Stimulated activated CD8-positive, alpha-beta memory T cell treated with anti-CD3 and anti-CD28 coated beads, Interleukin-4, amount 100 ng/mL, for 48 hours (primary cell): ENCODE measurements around the gene RAD9A.
"Not testable (repeated sequence)": the region's sequence is repeated elsewhere in the genome, so short reads cannot be mapped to it uniquely, and the experiment has no call there.

Source experiments
- DNase-seq: peaks from one replicate; pipeline ENCODE4 v3.0.0-alpha.2; 2020

RAD9A gene

DNA sequence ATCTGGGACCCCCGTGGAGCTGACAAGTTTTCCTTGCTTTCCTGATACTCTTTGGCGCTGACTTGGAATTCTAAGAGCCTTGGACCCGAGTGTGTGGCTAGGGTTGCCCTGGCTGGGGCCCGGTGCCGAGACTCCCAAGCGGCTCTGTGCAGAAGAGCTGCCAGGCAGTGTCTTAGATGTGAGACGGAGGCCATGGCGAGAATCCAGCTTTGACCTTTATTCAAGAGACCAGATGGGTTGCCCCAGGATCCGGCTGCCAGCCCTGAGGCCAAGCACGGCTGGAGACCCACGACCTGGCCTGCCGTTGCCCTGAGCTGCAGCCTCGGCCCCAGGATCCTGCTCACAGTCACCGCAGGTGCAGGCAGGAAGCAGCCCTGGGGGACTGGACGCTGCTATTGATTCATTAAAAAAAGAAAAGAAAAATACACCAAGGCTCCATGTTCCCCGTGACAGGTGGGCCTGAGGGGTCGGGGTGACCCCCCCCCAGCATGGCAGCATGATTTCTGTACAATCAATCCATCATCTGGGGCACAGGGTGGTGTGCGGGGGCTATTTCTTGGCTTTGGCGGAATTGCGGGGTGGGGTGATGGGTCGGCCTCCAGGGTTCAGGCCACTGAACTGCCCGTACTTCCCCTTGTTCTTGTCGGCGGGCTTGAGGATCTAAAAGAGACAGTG is 6.3 kb downstream of the RAD9A start:
- no peak for DNase-seq

DNA sequence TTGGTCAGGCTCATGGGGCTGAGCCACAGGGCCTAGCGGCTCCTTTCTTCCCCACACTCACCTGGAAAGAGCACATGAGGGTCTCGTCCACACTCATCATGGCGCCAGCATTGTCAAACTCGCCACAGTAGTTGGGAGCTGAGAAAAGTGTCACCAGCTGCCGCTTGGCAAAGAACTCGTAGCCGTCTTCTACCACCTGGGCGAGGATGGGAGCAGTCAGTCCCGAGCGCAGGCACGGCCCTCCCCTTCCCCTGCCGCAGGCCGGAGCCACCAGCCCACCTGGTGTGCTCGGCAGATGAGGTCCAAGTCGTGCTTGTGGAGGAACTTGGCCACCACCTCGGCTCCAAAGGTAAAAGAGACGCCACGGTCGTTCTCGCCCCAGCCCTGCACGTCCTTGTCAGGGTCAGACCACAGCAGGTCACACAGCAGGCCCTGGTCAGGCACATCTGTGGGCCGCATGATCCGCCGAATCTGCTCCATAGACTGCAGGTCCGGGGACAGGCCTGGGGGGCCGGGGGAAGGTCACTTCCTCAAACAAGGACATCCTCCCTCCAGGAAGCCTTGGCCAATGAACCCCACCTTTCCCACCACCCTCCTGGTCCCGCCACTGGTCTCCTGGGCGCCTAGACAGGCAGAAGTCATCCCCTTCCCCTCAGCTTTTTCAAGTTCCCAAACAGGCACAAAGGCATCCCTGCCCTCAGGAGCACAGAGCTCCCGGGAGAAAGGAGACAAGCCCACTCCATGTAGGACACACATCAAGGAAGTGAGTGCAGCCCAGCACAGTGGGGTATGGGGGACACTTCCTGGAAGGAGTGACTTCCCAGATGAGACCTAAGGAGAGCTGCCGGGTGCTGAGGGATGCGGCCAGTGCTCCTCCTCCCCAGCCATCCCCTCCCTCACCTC is 7.1 kb downstream of the RAD9A start:
- DNase-seq = no peak

- no peak for DNase-seq
Measured at GRCh38 chr11:67400251-67400941, 8.6 kb downstream of the RAD9A start.

DNA sequence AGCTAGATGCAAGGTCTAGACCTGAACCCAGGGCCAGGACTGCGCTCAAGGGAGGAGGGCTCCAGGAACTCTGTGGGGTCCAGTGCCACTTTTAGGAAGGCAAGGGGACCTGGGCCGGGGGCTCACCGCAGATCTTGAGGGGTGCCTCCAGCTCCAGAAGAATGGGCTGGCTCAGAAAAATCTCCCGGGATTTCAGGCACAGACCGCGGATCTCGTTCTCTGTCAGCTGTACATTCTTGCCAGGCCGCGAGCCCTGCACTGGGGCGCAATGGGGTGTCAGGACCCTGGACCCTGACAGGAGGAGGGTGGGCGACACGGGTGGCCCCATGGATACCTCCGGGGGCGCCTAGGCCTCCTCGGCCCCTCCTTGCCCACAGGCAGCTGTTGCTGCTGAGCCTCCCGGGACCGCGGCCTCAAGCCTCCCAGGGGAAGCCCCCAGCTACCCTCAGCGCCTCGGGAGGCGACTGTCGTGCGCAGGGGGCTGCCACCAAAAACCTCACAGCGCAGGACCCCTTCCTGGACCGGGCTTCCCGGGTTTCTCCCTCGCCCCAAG is 9.2 kb downstream of the RAD9A start:
- DNase-seq = no peak

GRCh38 chr11:67401495-67402191 is 9.9 kb downstream of the RAD9A start, which contains the start of gene PPP1CA:
Gene PPP1CA, minus strand, starts transcription at chr11:67401858. Its CDS starts 76 bp downstream, at chr11:67401782.
- peak; percentile 92 for DNase-seq

DNA sequence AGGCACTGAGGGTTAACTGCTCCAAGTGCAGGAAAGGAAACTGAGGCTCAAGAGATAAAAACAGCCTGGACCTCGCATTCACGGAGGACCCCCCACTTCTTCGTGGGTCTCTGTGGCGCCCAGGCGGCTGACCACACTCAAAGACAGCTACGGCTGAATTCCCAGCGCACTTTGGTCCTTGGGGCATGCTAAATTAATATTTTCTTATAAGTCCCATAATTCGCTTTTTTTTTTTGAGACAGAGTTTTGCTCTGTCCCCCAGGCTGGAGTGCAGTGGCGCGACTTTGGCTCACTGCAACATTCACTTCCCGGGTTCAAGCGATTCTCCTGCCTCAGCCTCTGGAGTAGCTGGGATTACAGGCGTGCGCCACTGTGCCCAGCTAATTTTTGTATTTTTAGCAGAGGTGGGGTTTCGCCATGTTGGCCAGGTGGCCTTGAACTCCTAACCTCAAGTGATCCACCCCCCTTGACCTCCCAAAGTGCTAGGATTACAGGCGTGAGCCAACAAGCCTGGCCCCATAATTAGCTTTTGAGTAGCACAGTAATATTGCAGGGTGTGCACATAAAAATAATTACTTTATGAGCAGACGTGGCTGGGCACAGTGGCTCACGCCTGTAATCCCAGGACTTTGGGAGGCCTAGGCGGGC is 10.5 kb downstream of the RAD9A start:
- not testable (repeated sequence) for DNase-seq

DNA sequence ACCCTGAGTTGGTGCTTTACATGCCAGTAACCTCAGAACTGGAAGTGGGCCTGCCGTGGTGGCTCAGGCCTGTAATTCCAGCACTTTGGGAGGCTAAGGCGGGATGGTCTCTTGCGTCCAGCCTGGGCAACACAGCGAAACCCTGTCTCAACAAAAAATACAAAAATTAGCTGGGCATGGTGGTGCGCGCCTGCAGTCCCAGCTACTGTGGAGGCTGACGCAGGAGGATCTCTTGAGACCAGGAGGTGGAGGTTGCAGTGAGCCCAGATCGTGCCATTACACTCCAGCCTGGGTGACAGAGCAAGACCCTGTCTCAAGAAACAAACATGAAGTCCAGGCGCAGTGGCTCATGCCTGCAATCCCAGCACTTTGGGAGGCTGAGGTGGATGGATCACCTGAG is 11.3 kb downstream of the RAD9A start:
- not testable (repeated sequence) for DNase-seq

DNA sequence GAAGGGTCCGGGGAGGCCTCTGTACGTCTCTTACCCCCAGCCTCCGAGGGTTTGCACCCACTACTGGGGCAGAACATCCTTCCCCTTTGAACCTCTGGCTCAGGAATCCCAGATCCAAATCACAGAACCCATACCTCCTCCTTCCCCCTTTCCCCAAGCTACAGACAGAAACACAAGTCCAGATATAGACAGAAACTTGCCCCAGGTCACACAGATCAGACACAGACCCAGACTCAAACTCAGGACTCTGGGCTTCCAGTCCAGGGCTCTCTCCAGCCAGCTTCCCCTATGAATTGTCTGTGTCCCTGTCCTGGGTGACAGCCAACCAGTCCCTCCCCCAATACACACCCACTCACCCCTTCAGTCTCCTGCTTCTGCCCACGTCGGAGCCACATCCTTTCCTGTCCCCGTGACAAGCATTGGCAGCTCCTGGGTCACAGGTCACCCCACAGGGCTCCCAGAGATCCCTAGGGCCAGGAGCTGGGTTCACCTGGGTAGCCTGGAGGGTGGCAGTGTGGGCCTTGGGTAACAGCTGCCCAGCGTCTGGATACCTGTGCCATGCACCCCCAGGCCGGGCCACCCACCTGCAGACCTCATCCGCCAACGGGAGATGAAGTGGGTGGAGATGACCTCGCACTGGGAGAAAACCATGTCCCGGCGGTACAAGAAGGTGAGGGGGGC is 12.9 kb downstream of the RAD9A start:
- peak; percentile 71 for DNase-seq

- no peak for DNase-seq
Measured at GRCh38 chr11:67405196-67405567, 13.4 kb downstream of the RAD9A start.

DNA sequence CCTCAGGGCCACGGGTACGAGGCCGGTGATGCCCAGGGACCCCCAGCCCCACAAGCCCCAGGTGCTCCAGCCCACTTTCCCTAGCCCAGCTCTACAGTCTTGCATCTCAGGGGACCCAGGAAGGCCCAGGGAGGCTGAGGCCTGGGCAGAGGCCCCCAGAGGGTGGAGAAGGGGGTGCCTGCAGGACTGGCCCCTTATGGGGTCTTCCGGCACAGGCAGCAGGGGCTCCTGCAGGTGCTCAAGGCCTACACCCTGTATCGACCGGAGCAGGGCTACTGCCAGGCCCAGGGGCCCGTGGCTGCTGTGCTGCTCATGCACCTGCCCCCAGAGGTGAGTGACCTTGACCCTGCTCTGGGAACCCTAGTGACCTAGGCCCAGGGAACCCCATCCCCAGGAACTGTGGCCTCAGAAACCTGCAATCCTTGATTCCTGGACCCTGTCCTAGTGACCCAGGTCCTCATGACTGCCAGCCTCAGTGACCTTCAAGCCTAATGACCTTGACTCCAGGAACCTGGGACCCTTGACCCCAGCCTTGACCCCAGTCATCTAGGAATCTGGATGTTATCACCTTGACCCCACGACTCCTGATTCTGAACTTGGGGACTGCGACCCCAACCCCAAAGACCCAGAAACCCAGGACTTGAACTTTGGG is 14.0 kb downstream of the RAD9A start:
- DNase-seq = no peak

- no peak for DNase-seq
Measured at GRCh38 chr11:67406420-67406968, 14.7 kb downstream of the RAD9A start.

DNA sequence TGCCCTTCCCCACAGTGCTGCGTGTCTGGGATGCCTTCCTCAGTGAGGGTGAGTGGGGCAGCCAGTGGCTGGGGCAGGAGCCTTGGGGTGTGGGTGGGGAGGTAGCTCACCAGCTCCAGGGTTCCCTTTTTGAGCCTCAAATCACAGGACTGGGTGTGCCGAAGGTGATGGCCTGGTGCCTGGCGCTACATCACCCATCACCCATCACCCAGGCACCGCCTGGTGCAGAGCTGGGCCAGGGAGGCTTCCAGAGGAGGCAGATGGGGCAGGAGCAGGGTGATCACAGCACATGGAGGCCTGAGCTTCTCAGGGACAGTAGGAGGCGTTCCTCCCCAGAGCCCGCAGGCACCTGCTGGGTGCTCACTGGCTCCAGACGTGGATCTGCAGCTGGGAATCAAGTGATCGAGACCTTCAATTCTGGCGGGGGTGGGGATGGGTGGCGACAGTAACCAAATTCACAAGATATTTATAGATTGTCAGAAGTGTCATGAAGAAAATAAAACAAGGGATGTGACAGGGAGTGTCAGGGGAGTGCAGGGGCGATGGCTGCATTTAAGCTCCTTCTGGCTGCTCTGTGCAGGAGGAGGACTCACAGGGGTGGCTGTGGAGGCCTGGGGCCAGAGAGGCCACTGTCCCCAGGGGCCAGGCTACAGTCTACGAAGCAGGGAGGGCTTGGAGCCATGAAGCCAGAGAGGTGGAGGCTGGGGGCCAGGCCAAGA is 15.3 kb downstream of the RAD9A start:
- no peak for DNase-seq

DNA sequence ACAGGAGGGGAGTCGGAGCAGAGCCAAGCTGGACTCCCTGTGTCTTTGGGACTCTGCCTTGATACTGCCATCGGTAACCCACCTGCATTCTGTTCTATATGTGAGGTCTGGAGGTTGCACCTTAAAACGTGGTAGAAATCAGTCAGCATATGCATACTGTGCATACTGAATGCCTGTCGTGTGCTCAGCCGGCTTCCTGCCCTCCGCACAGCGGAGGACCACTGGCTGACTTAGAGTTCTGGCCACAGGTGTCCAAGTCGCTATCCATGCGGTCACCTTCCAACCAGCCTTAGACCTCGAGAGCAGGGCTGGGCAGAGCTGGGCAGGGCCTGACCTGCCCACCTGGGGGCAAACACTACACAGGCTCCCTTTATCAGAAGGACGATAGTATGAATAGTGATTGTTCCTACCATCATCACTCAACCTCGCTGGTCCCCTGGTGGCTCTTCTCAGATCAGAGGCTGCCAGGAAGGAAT is 15.9 kb downstream of the RAD9A start:
- DNase-seq = no peak

DNA sequence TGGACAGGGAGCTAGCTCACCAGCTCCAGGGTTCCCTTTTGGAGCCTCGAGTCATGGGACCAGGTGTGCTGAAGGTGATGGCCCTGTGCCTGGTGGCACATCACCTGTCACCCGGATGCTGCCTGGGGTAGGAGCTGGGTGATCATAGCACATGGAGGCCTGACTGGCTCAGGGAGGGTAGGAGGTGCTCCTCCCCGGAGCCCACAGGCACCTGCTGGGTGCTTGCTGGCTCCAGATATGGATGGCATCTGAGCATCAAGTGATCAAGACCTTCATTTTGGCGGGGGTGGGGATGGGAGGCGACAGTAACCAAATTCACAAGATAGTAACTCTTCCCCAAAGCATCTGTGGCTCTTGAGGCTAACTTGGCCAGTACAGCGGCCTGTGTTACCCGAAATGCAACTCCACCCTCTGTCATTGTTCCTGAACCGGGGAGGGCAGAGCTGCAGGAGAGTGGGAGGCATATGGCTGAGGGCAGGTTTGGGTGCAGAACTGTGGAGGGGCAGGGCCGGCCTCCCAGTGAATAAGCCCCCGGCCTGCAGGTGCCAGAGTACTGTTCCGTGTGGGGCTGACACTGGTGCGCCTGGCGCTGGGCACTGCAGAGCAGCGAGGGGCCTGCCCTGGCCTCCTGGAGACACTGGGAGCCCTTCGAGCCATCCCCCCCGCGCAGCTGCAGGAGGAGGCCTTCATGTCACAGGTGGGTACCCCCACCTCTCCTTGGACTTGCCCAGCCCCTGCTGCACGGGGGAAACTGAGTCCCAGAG is 16.8 kb downstream of the RAD9A start:
- DNase-seq = no peak

GRCh38 chr11:67409261-67409666 is 17.5 kb downstream of the RAD9A start:
- peak; percentile 78 for DNase-seq

GRCh38 chr11:67409781-67410368 is 18.1 kb downstream of the RAD9A start:
- DNase-seq = no peak

GRCh38 chr11:67410369-67410831 is 18.6 kb downstream of the RAD9A start:
- no peak for DNase-seq
